GM15510 (cell line): Measurements from ENCODE around the gene SPNS2.

Source experiments
- POLR2A ChIP-seq: IDR thresholded peaks from 3 replicates; pipeline ENCODE4 v1.6.1; 2011; ENCODE audit warnings: borderline replicate concordance; ENCODE audit not compliant: insufficient read length; ENCODE audit errors: extremely low read depth

SPNS2 gene

DNA sequence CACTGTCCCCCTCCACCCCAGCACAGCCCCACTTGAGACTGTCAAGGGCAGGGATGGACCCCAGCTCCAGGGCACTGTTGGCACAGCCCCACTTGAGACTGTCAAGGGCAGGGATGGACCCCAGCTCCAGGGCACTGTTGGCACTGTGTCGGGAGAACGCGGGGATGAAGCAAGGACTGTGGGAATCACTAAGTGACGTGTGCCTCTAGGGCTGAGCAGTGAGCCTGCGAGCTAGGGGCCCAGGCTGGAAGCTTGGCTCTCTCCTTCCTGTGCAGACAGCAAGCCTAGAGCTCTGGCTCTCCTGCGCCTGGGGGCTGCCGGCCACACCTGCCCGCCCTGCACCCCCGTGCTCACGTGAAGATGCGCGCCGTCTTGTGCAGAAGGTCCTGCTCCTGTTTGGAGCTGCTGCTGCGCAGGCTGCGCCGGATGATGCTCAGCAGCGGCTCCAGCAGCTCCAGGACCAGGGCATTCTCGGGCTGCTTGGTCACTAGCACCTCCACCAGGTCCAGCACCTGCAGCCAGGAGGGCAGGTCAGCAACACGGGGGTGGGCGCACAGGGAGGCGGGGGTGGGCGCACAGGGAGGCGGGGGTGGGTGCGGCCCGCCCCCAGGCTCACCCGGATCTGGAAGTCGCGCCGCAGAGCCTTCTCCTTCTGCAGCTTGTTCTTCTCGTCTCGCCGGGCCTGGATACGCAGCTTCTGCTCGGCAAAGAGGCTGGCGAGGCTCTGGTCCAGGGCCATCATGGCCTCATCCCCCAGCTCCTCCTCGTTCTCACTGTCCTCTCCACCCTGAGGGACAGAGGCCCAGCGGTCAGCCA lies 45.7 kb downstream of the SPNS2 start:
- TF ChIP-seq POLR2A: no peak

DNA sequence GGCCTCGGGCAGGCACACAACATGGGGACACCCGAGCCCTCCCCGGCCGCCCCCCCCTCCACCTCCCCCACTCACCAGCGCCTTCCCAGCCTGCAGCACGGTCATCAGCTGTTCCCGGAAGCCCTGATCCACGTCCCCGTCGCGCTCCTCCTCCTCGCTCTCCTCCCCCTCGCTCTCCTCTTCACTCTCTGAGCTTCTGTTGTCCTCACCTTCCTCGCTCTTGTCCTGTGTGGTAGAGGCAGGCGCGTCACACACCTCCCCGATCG lies 46.2 kb downstream of the SPNS2 start:
- no peak for TF ChIP-seq POLR2A

GRCh38 chr17:4545217-4545951 lies 46.7 kb downstream of the SPNS2 start:
- no peak for TF ChIP-seq POLR2A

DNA sequence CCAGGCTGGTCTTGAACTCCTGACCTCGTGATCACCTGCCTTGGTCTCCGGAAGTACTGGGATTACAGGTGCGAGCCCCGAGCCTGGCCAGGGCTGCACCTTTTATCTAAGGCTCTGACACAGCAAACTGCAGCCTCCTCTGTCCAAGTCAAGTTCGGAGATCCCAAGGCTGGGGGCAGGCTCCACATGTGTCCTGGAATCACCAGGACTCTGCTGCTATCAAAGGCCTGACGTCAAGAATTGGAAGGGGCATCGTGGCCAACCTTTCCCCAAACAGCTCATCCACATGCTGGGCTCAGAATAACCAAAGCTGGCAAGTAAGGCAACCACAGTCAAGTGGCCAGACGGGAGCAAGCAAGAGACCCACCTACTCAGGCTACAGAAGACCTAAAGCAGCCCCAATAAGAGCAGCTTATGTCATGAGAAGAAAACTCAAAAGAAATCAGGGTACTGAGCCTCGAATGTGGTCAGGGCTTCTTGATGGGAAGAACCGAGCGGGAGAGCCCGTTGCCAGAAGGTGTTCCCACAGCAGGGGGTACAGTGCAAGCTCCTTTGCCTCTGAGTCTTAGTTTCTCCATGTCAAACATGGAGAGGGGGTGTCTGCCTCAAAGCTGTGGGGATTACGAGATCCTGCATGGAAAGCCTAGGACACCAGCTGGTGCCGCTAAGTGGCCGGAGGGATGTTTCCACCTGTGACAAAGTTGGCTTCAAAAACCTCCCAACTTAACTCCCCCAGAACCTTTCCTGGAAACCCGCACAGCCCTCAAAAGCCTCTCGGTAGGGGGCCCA lies 48.6 kb downstream of the SPNS2 start:
- no peak for TF ChIP-seq POLR2A

GRCh38 chr17:4548061-4548461 lies 49.4 kb downstream of the SPNS2 start:
- TF ChIP-seq POLR2A: no peak

DNA sequence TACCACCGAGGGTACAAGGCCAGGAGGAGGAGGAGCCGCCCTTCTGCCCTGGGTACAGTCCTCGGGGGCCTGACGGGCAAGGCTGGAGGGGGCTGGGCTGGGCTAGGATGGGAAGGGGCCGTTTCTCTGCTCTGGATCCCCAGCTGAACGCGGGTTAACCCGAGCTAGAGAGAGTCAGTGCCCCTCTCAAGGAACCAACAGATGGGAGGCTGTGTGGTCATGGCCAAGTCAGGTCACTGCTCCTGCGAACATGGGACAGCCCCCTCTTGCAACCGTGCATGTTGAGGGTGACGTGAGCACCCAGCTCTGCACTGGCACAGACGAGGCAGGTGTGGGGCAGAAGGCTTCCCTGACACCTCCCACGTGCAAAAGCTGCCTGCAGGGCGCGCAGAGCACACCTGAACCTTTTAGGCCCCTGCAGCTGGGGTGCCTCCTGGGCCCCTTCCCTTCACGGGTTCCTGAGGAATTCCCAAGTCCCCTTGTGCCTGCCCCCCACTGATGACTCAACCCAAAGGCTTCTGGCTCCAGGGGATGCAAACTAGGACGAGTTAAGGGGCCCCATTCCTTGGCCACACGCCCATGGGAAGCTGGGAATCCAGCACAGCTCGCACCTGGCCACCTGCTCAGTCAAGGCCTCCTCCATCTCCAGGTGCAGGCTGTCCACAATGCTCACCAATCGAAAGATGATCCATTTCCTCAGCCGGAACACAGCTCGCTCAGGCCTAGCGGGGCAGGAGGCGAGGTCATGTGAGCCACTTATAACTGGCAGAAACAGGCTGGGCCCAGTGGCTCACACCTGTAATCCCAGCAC lies 50.2 kb downstream of the SPNS2 start:
- no peak for TF ChIP-seq POLR2A

DNA sequence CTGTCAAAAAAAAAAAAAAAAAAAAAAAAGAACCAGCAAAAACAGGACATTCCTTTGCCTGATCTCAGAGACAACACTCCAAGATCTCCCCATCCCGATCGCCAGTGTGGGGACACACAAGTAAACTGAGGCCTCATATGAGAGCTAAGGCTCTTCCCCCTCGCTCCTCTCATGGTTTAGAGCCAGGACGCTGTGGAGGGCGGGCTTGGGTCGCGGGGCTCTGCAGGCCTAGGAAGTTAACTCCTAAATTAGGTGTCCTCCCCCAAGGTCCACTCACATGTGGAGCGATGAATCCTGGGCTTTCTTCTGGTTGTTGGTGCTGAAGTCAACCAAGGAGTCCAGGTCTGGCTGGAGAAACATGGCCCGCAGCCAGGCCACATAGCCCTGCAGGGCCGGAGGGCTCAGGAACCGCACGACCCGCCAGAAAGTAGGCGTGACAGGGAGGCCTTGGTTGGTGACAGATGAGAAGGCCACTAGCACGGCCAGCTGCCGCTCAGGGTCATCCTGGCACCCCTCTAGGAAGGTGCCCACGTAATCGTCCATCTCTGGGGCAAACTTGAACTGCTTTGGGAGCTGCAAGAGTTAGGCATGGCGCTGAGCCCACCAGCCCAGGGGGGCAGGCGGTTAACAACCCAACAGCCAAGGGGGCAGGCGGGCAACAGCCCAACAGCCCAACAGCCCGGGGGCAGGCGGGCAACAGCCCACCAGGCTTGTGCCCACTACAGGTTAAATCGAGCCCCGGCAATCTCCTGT lies 51.3 kb downstream of the SPNS2 start:
- no peak for TF ChIP-seq POLR2A

GRCh38 chr17:4550534-4551039 lies 51.9 kb downstream of the SPNS2 start:
- TF ChIP-seq POLR2A: no peak

DNA sequence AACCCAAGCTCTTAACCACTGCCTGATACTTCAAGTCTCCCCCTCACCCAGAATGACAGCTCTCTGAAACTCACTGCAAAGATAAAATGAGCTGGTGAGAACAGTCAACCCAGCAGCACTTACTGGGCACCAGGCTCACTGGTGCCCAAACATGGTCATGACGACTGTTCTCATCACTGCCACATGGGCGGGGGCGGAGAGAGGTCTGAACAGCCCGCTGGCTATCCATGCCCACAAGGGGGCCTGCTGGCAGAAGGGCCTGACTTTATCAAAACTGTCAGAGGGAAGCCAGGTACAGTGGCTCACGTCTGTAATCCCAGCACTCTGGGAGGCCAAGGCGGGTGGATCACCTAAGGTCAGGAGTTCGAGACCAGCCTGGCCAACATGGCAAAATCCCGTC lies 52.5 kb downstream of the SPNS2 start:
- TF ChIP-seq POLR2A: no peak

GRCh38 chr17:4551796-4552525 lies 53.3 kb downstream of the SPNS2 start:
- TF ChIP-seq POLR2A: no peak

- no peak for TF ChIP-seq POLR2A
Observed at GRCh38 chr17:4553669-4554068, 55.0 kb downstream of the SPNS2 start.

GRCh38 chr17:4554441-4554996 lies 55.8 kb downstream of the SPNS2 start:
- TF ChIP-seq POLR2A: no peak

DNA sequence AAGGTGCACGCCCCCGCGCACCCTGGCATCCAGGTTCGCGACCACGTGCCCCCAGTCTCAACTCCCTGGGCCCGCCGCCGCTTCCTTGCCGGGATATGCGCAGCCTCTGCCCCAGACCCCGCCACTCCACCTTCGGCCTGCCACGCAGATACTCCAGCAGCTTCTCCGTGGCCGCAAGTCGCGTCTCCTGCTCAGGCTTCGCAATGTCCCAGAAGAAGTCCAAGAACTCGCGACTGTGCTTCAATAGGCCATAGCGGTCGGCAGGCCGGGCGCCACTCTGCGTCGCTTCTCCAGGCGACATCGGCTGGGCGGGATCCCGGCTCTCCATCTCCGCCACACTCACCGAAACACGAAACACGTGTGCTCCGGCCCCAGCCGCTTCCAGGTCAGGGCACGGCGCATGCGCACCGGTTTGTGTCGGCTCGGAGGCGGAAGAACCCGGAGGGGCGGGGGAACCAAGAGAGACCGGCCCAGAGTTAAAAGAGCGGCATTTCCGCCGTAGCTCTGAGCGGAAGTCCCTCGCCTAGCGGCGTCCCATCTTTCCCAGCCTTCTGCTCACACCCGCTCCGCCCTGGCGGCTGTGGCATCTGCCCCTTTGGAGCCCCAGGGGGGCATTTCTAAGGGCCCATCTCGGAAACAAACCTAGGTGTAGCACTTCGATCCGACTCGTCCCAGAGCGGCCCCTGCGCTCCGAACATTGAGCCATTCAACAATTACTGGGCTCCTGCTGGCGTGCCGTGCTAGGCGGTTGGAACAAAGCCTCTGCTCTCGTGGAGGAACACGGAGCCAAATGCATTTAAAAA lies 56.5 kb downstream of the SPNS2 start, which contains the start of gene MYBBP1A:
Gene MYBBP1A (minus strand): TSS at position 388 of the 803 bp plus-strand sequence. CDS start 60 bp downstream, at position 328.
- peak; percentile 96 for TF ChIP-seq POLR2A
